Activated CD4-positive, CD25-positive, alpha-beta regulatory T cell treated with anti-CD3 and anti-CD28 coated beads, Interleukin-2, amount 50 U/mL, for 24 hours (primary cell): ENCODE data around the gene PSD2.
A peak's percentile ranks its signal among the peaks of the same experiment; 100 is the strongest.

ENCODE experiments used
- ATAC-seq, 2 donors: fragments of 150-1000 bp; cut with Tn5 transposase; one replicate each; pipeline ENCODE4 v1.10.0; 2021; ENCODE audit warnings: mild to moderate bottlenecking in 1 of 2, moderate library complexity in 1 of 2

PSD2 gene

GRCh38 chr5:139859013-139859412 is 63.4 kb downstream of the PSD2 start:
- ATAC-seq, result no peak

- no peak for ATAC-seq
Measured at GRCh38 chr5:139861021-139861888, 65.6 kb downstream of the PSD2 start.

DNA sequence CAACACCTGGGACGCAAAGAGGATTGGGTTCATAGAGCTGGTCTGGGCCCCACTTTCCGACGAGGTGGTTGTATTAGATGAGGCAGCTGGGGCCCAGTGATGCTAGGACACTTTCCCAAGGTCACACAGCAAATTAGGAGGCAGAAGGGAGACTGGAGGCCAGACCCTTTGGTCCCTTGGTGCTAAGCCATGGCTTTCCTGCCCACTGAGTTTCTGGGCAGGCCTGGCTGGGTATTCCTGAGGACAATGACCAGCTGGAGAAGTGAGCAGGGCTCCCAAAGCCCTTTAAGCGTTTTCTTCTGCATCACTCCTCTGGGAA is 66.2 kb downstream of the PSD2 start:
- no peak for ATAC-seq

- ATAC-seq, result no peak
Measured at GRCh38 chr5:139862313-139862712, 66.7 kb downstream of the PSD2 start.

DNA sequence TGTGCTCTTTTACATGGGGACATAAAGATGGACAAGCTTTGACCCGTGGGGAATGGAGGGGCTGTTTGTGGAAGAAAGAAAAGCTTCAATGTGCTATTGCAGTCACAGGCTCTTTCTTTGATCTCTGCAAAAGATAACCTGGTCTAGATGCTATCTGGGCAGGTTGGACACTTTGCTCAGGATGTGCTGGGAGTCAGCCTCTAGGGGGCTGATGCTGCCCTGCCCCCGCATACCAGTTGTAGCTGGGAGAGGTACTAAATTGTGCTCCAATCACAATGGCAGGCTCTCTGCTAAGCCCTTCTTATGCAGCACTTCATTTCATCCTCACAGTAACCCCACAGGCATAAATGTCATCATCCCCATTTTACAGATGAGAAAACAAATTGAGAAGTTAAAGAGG is 67.2 kb downstream of the PSD2 start:
- no peak for ATAC-seq

- ATAC-seq, result no peak
Measured at GRCh38 chr5:139863361-139863760, 67.8 kb downstream of the PSD2 start.

- ATAC-seq, result peak in 1 of 2 donors; percentile 49
Measured at GRCh38 chr5:139863855-139864558, 68.4 kb downstream of the PSD2 start.

DNA sequence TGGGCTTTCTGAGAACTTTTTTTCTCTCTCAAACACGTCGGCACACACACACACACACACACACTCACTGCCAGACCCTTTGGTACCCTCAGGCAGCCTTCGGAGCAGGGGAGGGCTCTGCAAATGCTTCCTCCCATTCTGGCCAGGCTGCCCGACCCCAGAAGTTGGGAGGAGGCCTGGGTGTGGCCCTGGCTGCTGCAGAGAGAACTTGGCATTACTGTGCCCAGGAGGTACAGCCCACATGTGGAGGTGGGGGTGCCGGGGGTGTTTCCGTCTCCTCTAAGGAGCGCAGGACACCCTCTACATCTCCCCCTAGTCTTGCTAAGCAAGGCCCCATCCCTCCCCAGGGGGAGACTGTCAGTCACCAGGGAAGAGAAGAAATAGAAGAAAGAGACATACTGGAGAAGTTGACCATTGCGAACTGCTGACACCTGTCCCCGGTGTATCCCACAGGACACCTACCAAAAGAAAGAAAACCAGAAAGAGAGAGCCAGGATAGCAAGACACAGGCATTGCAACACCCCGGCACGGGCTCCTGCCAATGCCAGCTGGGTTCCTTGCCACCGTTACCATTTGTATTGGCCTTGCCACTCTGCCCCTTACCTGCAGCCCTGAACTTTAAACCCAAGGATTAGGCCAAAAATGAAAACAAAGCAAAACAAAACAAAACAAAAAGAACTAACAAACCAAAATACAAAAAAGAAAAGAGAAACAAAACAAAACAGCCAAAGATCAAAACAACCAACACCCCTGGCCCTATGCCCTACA is 69.3 kb downstream of the PSD2 start:
- ATAC-seq, result no peak

- no peak for ATAC-seq
Measured at GRCh38 chr5:139867109-139867508, 71.5 kb downstream of the PSD2 start.

DNA sequence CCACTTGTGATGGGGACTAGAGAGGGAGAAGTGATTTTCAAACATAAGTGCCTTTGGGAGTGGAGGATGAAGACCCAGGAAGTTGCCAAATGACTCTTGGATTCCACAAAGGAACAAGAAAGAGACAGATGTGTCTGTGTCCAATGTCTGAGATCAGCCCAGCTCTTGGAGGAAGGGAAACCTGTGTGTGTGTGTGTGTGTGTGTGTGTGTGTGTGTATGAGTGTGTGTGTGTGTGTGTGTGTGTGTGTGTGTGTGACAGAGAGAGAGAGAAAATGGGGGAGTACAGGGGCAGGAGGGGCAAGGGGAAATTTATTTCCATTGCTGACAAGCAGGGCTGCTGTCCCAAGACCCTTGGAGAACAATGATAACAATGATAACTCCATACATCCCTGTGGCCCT is 72.0 kb downstream of the PSD2 start:
- no peak for ATAC-seq

GRCh38 chr5:139869042-139869790 is 73.6 kb downstream of the PSD2 start:
- no peak for ATAC-seq

DNA sequence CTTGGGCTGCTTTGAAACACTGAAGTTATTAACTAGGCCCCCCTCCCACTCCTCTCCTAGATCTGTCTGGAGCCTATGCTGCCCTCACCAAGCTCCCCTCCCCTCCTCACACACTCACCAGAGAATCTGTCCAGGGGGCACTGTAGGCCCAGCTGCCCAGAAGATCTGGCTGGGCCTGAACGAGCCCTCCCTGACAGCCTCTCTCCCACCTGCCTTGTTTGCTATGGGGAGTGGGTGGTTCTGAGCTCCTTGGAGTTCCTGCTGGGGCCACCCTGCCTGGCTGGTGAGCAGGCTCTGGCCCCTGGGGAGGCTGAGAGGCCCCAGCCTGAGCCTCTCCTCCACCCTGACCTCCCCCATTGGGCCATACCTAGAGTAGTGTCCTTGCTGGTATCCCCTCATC is 75.1 kb downstream of the PSD2 start:
- no peak for ATAC-seq

DNA sequence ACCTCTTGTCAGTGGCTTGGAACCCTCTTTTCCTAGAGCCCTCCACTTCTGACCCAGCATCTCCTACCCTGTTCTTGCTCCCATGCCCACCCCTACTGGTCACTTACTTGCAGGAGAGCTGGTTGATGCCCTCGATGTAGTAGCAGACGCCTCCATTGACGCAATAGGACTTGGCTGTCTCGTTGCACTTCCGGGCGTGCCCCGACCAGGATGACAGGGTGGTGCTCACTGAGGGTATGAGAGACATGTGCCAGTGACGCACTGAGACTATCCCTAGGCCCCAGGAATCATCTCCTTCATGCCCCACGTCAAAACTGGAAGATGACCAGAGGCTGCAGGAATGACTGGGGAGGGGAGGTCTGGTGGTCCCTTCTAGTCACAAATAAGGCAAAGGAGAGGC is 76.0 kb downstream of the PSD2 start:
- ATAC-seq, result no peak

- no peak for ATAC-seq
Measured at GRCh38 chr5:139872052-139872766, 76.6 kb downstream of the PSD2 start.

GRCh38 chr5:139872851-139873794 is 77.5 kb downstream of the PSD2 start:
- ATAC-seq, result no peak

DNA sequence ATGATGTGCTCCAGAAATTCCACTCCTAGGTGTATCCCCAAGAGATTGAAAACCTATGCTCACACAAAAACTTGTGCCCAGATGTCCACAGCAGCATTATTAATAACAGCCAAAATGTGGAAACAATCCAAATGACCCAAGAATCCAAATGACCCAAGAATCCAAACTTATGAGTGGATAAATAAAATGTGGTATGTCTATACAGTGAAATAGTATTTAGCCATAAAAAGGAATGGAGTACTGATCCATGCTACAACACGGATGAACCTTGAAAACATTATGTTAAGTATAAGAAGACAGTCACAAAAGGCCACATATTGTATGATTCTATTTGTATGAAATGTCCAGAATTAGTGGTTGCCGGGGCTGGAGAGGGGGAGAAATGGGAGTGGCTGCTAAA is 80.3 kb downstream of the PSD2 start:
- ATAC-seq, result no peak

DNA sequence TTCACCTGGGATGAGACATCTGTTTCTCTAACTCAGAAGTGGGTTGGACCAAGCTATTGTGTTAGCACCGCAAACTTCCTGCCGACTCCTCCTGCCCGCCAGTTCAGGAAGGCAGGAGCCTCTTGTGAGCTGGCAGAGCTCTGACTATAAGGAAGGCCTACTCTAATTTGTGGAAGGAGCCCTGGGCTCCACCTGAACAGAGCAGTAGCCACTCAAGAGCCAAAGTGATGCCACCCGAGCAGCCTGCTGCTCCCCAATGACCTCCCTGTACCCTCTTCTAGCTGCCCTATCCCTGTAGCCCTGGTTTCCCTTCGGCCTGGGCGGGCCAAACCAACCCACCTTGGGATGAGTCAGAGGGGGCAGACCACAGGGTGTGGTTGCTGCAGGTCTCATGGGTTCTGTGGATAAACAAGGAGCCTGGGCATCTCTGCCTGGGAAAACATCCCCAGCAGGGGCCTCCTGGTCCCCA is 81.6 kb downstream of the PSD2 start:
- no peak for ATAC-seq

GRCh38 chr5:139878093-139878492 is 82.5 kb downstream of the PSD2 start:
- no peak for ATAC-seq

- no peak for ATAC-seq
Measured at GRCh38 chr5:139880416-139881142, 85.0 kb downstream of the PSD2 start.

GRCh38 chr5:139881143-139881733 is 85.6 kb downstream of the PSD2 start:
- ATAC-seq, result no peak
